Mesenchymal stem cell (in vitro differentiated cells and primary cell): ENCODE data around the gene NACC2.

Experiments used
- DNase-seq: peaks from one replicate; pipeline ENCODE4 v3.0.0-alpha.2; 2013
- H2AFZ ChIP-seq: one replicate; pipeline ENCODE4 v1.6.1; 2013; ENCODE audit warnings: low read depth, mild to moderate bottlenecking, control low read depth, inconsistent platforms, low read length, moderate library complexity
- H2AK5ac ChIP-seq: 2 replicates; pipeline ENCODE4 v1.6.1; 2013; ENCODE audit warnings: low read length, moderate library complexity, mild to moderate bottlenecking, inconsistent platforms; ENCODE audit not compliant: severe bottlenecking
- H2BK120ac ChIP-seq: one replicate; pipeline ENCODE4 v1.6.1; 2013; ENCODE audit warnings: low read depth, mild to moderate bottlenecking, inconsistent platforms, low read length, moderate library complexity
- H2BK12ac ChIP-seq, 2 experiments: one replicate each; pipeline ENCODE4 v1.6.1; 2013; ENCODE audit warnings: inconsistent platforms in 2 of 2, low read length in 2 of 2, mild to moderate bottlenecking in 2 of 2, moderate library complexity in 2 of 2, control low read depth in 1 of 2
- H2BK15ac ChIP-seq: one replicate; pipeline ENCODE4 v1.6.1; 2013; ENCODE audit warnings: mild to moderate bottlenecking, low read depth, inconsistent platforms; ENCODE audit not compliant: poor library complexity, severe bottlenecking
- H2BK5ac ChIP-seq: 2 replicates; pipeline ENCODE4 v1.6.1; 2013; ENCODE audit warnings: low read depth, mild to moderate bottlenecking, low read length, control low read depth, inconsistent platforms; ENCODE audit not compliant: poor library complexity, severe bottlenecking
- H3K14ac ChIP-seq, 2 experiments: one replicate each; pipeline ENCODE4 v1.6.1; 2013; ENCODE audit warnings: inconsistent platforms in 2 of 2, low read length in 2 of 2, control low read depth in 1 of 2, mild to moderate bottlenecking in 1 of 2, moderate library complexity in 1 of 2
- H3K18ac ChIP-seq, 2 experiments: one replicate each; pipeline ENCODE4 v1.6.1; 2013; ENCODE audit warnings: inconsistent platforms in 2 of 2, low read length in 2 of 2, control low read depth in 1 of 2, low read depth in 1 of 2, mild to moderate bottlenecking in 1 of 2
- H3K23ac ChIP-seq, 2 experiments: one replicate each; pipeline ENCODE4 v1.6.1; 2013; ENCODE audit warnings: inconsistent platforms in 2 of 2, low read length in 2 of 2, mild to moderate bottlenecking in 2 of 2, moderate library complexity in 2 of 2, control low read depth in 1 of 2
- H3K27ac ChIP-seq: 2 replicates; pipeline ENCODE4 v1.5.1; 2013; ENCODE audit warnings: mild to moderate bottlenecking, moderate library complexity, low read length, control low read depth, inconsistent platforms; ENCODE audit not compliant: poor library complexity, severe bottlenecking
- H3K27me3 ChIP-seq, 2 experiments: 2 replicates each; pipeline versions ENCODE4 v1.6.1 to v1.7.0; 2013; ENCODE audit warnings: low read length in 2 of 2, mild to moderate bottlenecking in 2 of 2, moderate library complexity in 2 of 2, control low read depth in 1 of 2, inconsistent platforms in 1 of 2; ENCODE audit not compliant: control insufficient read depth in 1 of 2, insufficient read depth in 1 of 2
- H3K36me3 ChIP-seq, 2 experiments: 2 replicates each; pipeline versions ENCODE4 v1.6.1 to v1.7.0; 2013; ENCODE audit warnings: low read length in 2 of 2, control low read depth in 1 of 2, inconsistent platforms in 1 of 2, low read depth in 1 of 2, mild to moderate bottlenecking in 1 of 2; ENCODE audit not compliant: insufficient read depth in 2 of 2, control insufficient read depth in 1 of 2
- H3K4ac ChIP-seq, 2 experiments: one replicate each; pipeline ENCODE4 v1.6.1; 2013; ENCODE audit warnings: inconsistent platforms in 2 of 2, low read length in 2 of 2, mild to moderate bottlenecking in 2 of 2, moderate library complexity in 2 of 2, control low read depth in 1 of 2, low read depth in 1 of 2
- H3K4me1 ChIP-seq: 2 replicates; pipeline ENCODE4 v1.6.1; 2013; ENCODE audit warnings: low read depth, low read length, control low read depth; ENCODE audit not compliant: control insufficient read depth, insufficient read depth
- H3K4me2 ChIP-seq: 2 replicates; pipeline ENCODE4 v1.6.1; 2013; ENCODE audit warnings: low read length, mild to moderate bottlenecking, inconsistent platforms; ENCODE audit not compliant: poor library complexity, severe bottlenecking
- H3K4me3 ChIP-seq, 2 experiments: 2 replicates each; pipeline versions ENCODE4 v1.5.1 to v1.7.0; 2013; ENCODE audit warnings: low read length in 2 of 2, mild to moderate bottlenecking in 2 of 2, control low read depth in 1 of 2, low read depth in 1 of 2; ENCODE audit not compliant: insufficient read depth in 1 of 2
- H3K79me1 ChIP-seq: replicated peaks from 2 replicates; pipeline ENCODE4 v1.6.1; 2013; ENCODE audit warnings: mild to moderate bottlenecking, control low read depth, low read length, inconsistent platforms; ENCODE audit not compliant: poor library complexity, severe bottlenecking
- H3K9ac ChIP-seq: 2 replicates; pipeline ENCODE4 v1.7.0; 2013; ENCODE audit warnings: mild to moderate bottlenecking, low read length, moderate library complexity
- H3K9me3 ChIP-seq: 2 replicates; pipeline ENCODE4 v1.7.0; 2013; ENCODE audit warnings: mild to moderate bottlenecking, low read length; ENCODE audit not compliant: control insufficient read depth
- H4K8ac ChIP-seq: one replicate; pipeline ENCODE4 v1.6.1; 2013; ENCODE audit warnings: inconsistent platforms, mild to moderate bottlenecking, low read length, moderate library complexity
- H4K91ac ChIP-seq: one replicate; pipeline ENCODE4 v1.6.1; 2013; ENCODE audit warnings: mild to moderate bottlenecking, low read length, inconsistent platforms
- WGBS: methylation state at CpG from one replicate; pipeline ENCODE4 v1.1.7; 2013; ENCODE audit warnings: mixed read lengths; 5-methylcytosine and 5-hydroxymethylcytosine counted together

Gene NACC2

DNA sequence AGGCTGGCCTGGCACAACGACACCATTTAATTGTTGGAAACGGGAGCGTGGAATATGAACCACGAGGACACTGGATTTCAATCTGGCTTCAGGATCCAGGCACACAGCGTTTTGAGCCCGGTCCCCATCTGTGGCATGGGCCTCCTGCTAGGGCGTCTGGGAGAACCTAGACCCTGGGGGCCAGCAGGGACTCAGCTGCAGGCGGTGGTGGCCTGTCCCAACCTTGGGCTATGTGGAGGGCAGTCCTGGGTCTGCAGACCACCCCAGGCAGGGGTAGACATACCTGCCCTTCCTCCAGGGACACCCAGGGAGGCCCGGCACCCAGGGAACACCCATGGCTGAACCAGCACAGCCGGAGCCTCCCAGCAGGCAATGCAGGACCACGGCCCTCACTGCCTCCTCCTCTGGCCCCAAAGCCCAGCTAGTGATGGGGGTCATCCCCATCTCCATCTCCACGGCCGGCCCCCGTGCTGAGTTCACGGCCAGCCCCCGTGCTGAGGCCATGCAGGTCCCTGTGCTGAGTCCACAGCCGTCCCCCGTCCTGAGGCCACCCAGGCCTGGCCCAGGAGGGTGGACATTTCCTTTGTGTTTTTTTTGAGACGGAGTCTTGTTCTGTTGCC, 115.4 kb downstream of the NACC2 start:
- no peak overlapping the region for H3K27ac ChIP-seq
- H4K8ac ChIP-seq: peak overlapping the region; percentile 16
- H3K23ac ChIP-seq: no peak overlapping the region
- no peak for DNase-seq
- H3K27me3 ChIP-seq: peaks cover 27 to 66% of the 10 kb centered on the region in 2 experiments
- H3K4me2 ChIP-seq: no peak overlapping the region
- peak overlapping the region in 1 of 2 experiments; percentile 1 for H3K18ac ChIP-seq
- H2AK5ac ChIP-seq: no peak overlapping the region
- H3K9me3 ChIP-seq: no peaks in the 10 kb centered on the region
- H4K91ac ChIP-seq: no peak overlapping the region
- H3K79me1 ChIP-seq: no peaks in the 10 kb centered on the region
- no peak overlapping the region for H3K9ac ChIP-seq
- H2AFZ ChIP-seq: peak overlapping the region; percentile 10
- WGBS: 86% methylated on average over 19 of the region's 19 CpGs
- peak overlapping the region in 1 of 2 experiments; percentile 55 for H3K14ac ChIP-seq
- no peak overlapping the region for H2BK5ac ChIP-seq
- peak overlapping the region; percentile 23 to 80 for H2BK12ac ChIP-seq
- no peaks in the 10 kb centered on the region for H3K36me3 ChIP-seq
- H2BK15ac ChIP-seq: no peak overlapping the region
- H3K4me1 ChIP-seq: peaks cover 1% of the 10 kb centered on the region
- H3K4me3 ChIP-seq: no peak overlapping the region
- H3K4ac ChIP-seq: peak overlapping the region in 1 of 2 experiments; percentile 13
- no peak overlapping the region for H2BK120ac ChIP-seq

DNA sequence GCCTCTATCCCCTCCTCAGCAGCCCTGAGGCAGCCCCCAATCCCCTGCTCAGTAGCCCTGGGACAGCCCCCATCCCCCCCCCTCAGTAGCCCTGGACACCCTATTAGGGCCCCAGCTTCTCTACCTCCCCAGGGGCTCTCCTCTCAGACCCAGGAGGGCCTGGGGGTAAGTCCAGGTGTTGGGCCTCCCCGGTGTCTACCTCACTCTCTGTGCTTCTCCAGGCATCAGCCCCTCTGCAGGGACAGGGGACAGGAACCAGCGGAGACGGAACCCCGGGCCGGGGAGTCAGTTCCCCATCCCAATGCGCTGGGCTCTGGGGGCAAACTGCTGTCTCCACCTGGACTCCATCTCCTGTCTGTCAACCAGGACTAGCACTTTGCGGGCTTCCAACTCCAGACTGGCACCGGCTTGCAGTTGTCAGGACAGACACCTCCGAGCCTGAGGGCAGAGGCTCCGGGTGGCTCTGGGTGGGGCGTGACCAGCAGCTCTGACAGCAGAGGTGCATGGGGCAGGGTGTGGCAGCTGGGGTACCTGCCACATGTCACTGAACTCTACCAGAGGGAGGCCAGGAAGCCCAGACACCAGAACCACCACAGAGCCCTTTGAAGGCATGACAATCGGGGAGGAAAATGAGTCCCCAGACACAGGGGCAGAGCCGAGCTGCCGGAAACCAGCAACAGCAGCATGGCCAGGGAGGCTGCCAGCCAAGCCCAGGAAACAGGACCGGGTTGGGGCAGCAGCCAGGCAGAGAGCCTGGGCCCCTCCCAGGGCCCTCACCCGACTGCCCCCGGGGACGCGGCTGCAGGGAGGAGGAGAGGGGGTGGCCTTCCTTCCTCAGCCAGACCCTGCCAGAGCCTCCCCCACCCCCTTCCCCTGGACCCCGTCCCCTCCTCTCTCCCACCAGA, 116.2 kb downstream of the NACC2 start:
- WGBS: 75% methylated on average over 19 of the region's 20 CpGs
- no peak overlapping the region for H3K4ac ChIP-seq
- H3K4me2 ChIP-seq: no peak overlapping the region
- no peak overlapping the region for H2BK120ac ChIP-seq
- H2BK5ac ChIP-seq: no peak overlapping the region
- H4K8ac ChIP-seq: no peak overlapping the region
- DNase-seq: no peak
- H3K14ac ChIP-seq: peak overlapping the region in 1 of 2 experiments; percentile 23
- no peaks in the 10 kb centered on the region for H3K9me3 ChIP-seq
- H3K18ac ChIP-seq: peak overlapping the region in 1 of 2 experiments; percentile 57
- no peaks in the 10 kb centered on the region for H3K79me1 ChIP-seq
- no peak overlapping the region for H3K27ac ChIP-seq
- H4K91ac ChIP-seq: peak overlapping the region; percentile 66
- H3K36me3 ChIP-seq: no peaks in the 10 kb centered on the region
- H2BK12ac ChIP-seq: peak overlapping the region; percentile 45 to 96
- H3K4me1 ChIP-seq: peaks cover 1% of the 10 kb centered on the region
- peaks cover 26 to 63% of the 10 kb centered on the region in 2 experiments for H3K27me3 ChIP-seq
- H3K9ac ChIP-seq: no peak overlapping the region
- peak overlapping the region; percentile 36 for H2AFZ ChIP-seq
- peak overlapping the region; percentile 77 for H2BK15ac ChIP-seq
- no peak overlapping the region for H2AK5ac ChIP-seq
- no peak overlapping the region for H3K23ac ChIP-seq
- H3K4me3 ChIP-seq: no peak overlapping the region

DNA sequence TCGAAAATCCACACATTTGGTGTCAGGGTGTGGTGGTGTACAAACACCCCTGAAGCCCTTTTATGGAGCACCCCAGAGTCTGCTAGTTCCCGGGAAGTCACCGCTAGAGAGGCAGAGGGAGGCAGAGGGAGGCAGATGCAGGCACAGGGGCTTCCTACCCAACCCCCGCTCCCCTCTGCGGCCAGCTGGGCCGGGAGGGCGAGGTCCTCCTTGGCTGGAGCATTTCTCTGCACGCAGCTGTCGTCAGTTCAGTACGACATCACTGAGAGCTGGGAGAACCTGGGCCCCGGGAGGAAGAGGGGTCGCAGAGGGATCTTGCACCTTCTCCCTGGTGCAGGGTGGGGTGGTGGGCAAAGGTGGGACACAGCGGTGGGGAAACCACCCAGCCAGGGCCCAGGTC, 118.1 kb downstream of the NACC2 start:
- Histone ChIP-seq H3K36me3 (no peaks in the 10 kb centered on the region), H3K4ac (peak overlapping the region; percentile 65 to 87), H3K27ac (no peak overlapping the region), H3K9ac (no peak overlapping the region), H3K9me3 (no peaks in the 10 kb centered on the region), H3K27me3 (peaks cover 34 to 57% of the 10 kb centered on the region in 2 experiments), H4K8ac (peak overlapping the region; percentile 29), H2BK15ac (peak overlapping the region; percentile 96), H3K4me1 (peaks cover 5% of the 10 kb centered on the region), H3K4me2 (no peak overlapping the region), H2AFZ (no peak overlapping the region), H3K79me1 (no peaks in the 10 kb centered on the region), H3K14ac (no peak overlapping the region), H2AK5ac (no peak overlapping the region), H2BK5ac (no peak overlapping the region), H2BK12ac (peak overlapping the region; percentile 46 to 98), H2BK120ac (peak overlapping the region; percentile 89), H3K23ac (no peak overlapping the region), H3K18ac (peak overlapping the region; percentile 83 to 88), H3K4me3 (no peak overlapping the region), H4K91ac (peak overlapping the region; percentile 85)
- 29% methylated on average over 13 of the region's 13 CpGs for WGBS
- DNase-seq: peak; percentile 71

- no peak overlapping the region for H2BK5ac ChIP-seq
- H3K27me3 ChIP-seq: peaks cover 39 to 61% of the 10 kb centered on the region in 2 experiments
- H2BK12ac ChIP-seq: peak overlapping the region; percentile 57 to 61
- H2BK15ac ChIP-seq: peak overlapping the region; percentile 49
- WGBS: 25% methylated on average over 13 of the region's 13 CpGs
- no peak overlapping the region for H3K9ac ChIP-seq
- H2BK120ac ChIP-seq: peak overlapping the region; percentile 89
- H2AK5ac ChIP-seq: no peak overlapping the region
- peak overlapping the region; percentile 29 for H4K8ac ChIP-seq
- no peak overlapping the region for H3K4me3 ChIP-seq
- no peaks in the 10 kb centered on the region for H3K79me1 ChIP-seq
- H3K9me3 ChIP-seq: no peaks in the 10 kb centered on the region
- peak; percentile 80 for DNase-seq
- no peak overlapping the region for H2AFZ ChIP-seq
- no peak overlapping the region for H3K14ac ChIP-seq
- H3K18ac ChIP-seq: peak overlapping the region; percentile 76 to 88
- peaks cover 5% of the 10 kb centered on the region for H3K4me1 ChIP-seq
- no peaks in the 10 kb centered on the region for H3K36me3 ChIP-seq
- H3K4me2 ChIP-seq: no peak overlapping the region
- peak overlapping the region; percentile 85 for H4K91ac ChIP-seq
- no peak overlapping the region for H3K23ac ChIP-seq
- H3K27ac ChIP-seq: no peak overlapping the region
- H3K4ac ChIP-seq: peak overlapping the region; percentile 20 to 65
These were observed 118.6 kb downstream of the NACC2 start for GRCh38 chr9:135976531-135976930.
